DOHH2 (cell line): ENCODE results near the gene SCAMP3.

Experiments used
- EZH2phosphoT487 ChIP-seq: fragments of 200-600 bp; sonication (generic); IDR thresholded peaks from 2 replicates; pipeline ENCODE4 v1.6.1; 2017; ENCODE audit warnings: borderline replicate concordance, mild to moderate bottlenecking, antibody characterized with exemption, low read length, moderate library complexity, mixed read lengths
- TF ChIP-seq, protein P1 (sequence below): fragments of 200-600 bp; sonication (generic); IDR thresholded peaks from one replicate; pipeline ENCODE4 v1.5.1; 2014; ENCODE audit warnings: antibody characterized with exemption, mild to moderate bottlenecking, low read depth, low read length; ENCODE audit not compliant: poor library complexity, severe bottlenecking

DNA sequence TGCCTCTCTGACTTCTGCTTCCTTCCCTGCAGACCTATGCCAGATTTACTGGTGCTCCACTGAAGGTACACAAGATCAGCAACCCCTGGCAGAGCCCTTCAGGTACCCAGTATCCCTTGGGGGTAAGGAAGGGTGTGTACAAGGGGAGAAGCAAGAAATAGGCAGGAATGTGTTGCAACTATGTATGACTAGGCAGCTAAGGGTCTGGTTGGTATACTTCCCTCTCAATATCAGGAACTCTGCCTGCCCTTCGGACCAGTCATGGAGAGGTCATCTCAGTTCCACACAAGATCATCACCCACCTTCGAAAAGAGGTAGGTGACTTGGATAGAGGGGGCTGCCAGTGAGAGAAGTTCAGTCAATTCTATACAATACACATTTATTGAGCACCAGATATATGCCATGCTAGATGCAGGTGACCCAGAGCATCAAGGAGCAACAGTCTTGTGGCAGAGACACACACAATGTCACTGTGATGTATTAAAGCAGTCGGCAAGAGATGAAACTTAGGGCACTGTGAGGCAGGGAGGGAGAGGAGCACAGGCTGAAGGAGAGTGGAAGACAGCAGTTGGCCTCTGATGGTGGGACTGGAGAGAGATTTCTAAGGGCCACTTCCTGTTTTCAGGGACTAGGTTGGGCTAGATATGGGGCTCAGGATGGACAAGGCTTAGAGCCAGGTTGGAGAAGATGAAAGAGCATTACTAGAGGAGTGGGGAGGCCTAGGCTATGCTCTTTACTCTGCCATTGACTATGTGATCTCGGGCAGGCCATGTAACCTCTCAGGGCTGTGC, 51.7 kb downstream of the SCAMP3 start:
- no peak for TF ChIP-seq EZH2phosphoT487
- TF ChIP-seq, protein P1, sequence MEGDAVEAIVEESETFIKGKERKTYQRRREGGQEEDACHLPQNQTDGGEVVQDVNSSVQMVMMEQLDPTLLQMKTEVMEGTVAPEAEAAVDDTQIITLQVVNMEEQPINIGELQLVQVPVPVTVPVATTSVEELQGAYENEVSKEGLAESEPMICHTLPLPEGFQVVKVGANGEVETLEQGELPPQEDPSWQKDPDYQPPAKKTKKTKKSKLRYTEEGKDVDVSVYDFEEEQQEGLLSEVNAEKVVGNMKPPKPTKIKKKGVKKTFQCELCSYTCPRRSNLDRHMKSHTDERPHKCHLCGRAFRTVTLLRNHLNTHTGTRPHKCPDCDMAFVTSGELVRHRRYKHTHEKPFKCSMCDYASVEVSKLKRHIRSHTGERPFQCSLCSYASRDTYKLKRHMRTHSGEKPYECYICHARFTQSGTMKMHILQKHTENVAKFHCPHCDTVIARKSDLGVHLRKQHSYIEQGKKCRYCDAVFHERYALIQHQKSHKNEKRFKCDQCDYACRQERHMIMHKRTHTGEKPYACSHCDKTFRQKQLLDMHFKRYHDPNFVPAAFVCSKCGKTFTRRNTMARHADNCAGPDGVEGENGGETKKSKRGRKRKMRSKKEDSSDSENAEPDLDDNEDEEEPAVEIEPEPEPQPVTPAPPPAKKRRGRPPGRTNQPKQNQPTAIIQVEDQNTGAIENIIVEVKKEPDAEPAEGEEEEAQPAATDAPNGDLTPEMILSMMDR = no peak
